ENCODE data around the gene TSPY8.
"Not testable (repeated sequence)": the region's sequence is repeated elsewhere in the genome, so short reads cannot be mapped to it uniquely, and the experiment has no call there.

Gene TSPY8, protein sequence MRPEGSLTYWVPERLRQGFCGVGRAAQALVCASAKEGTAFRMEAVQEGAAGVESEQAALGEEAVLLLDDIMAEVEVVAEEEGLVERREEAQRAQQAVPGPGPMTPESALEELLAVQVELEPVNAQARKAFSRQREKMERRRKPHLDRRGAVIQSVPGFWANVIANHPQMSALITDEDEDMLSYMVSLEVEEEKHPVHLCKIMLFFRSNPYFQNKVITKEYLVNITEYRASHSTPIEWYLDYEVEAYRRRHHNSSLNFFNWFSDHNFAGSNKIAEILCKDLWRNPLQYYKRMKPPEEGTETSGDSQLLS

DNA sequence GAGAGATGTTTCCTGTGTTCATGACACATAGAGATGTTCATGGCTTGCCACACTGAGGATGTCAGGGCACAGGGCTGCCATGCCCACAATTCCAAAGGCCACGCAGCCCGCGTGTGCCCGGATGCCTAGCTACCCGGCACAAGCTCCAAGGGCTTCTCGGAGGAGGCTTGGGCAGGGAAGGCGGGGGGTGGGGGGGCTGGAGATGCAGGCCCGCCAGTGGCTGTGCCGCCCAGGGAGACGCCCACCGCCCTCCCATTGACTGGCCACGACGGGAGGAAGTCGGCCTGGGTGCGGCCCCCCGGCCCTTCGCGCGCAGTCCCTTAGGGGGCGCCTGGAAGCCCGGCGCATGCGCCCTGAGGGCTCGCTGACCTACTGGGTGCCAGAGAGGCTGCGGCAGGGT lies at the start of gene TSPY8:
TSS of gene TSPY8 (plus strand) at position 301 of the 400 bp plus-strand sequence. CDS start at position 347, 46 bp downstream.
- ATAC-seq; H3K36me3 Mint-ChIP-seq; H3K4me1 Mint-ChIP-seq; H3K27ac Mint-ChIP-seq; DNase-seq (ENCODE audit: low spot score in 2 of 2); H3K4me3 Mint-ChIP-seq; H3K9me3 Mint-ChIP-seq: not testable (repeated sequence)

DNA sequence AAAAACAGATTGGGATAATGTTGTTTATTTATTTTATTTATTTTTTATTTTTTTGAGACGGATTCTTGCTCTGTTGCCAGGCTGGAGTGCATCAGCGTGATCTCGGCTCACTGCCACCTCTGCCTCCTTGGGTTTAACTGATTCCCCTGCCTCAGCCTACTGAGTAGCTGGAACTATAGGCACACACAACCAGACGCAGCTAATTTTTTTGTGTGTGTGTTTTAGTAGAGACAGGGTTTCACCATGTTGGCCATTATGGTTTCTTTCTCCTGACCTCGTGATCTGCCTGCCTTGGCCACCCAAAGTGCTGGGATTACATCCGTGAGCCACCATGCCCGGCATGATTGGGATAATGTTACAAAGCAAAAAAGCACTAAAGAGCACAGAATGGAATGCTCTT lies 36.6 kb upstream of the TSPY8 start:
- Mint-ChIP-seq H3K4me3 (no peak overlapping the region), H3K4me1 (no peaks in the 10 kb centered on the region), H3K27ac (no peak overlapping the region), H3K36me3 (no peaks in the 10 kb centered on the region), H3K9me3 (peaks cover 3% of the 10 kb centered on the region)
- ATAC-seq (no peak), DNase-seq (ENCODE audit: low spot score in 2 of 2) (no peak)

DNA sequence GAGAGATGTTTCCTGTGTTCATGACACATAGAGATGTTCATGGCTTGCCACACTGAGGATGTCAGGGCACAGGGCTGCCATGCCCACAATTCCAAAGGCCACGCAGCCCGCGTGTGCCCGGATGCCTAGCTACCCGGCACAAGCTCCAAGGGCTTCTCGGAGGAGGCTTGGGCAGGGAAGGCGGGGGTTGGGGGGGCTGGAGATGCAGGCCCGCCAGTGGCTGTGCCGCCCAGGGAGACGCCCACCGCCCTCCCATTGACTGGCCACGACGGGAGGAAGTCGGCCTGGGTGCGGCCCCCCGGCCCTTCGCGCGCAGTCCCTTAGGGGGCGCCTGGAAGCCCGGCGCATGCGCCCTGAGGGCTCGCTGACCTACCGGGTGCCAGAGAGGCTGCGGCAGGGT lies 20.4 kb upstream of the TSPY8 start, which contains the start of gene TSPY4:
TSS of gene TSPY4 (plus strand) at position 301 of the 400 bp plus-strand sequence. CDS start at position 347, 46 bp downstream.
- not testable (repeated sequence) for ATAC-seq; DNase-seq (ENCODE audit: low spot score in 2 of 2); H3K27ac Mint-ChIP-seq; H3K9me3 Mint-ChIP-seq; H3K4me3 Mint-ChIP-seq; H3K4me1 Mint-ChIP-seq; H3K36me3 Mint-ChIP-seq

DNA sequence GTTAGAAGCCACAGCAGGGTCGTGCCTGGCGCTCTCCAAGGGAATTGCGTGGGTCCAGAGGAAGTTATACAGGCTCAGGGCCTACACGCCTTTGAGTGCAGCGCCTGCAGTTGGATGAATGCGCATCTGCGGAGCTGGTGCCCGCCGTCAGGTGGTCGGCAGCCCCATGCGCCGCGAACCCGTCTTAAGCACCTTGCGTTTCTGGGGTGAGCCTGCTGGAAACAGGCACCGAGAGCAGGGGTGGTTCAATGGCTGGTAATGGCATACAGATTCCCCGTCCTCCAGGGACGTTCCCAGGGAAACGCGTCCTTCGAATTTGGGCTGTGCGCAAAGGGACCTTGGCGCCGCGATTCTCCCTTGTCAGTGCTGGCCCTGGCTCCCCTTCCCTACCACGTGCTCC lies 38.9 kb downstream of the TSPY8 start:
- not testable (repeated sequence) for H3K36me3 Mint-ChIP-seq; H3K27ac Mint-ChIP-seq; H3K4me1 Mint-ChIP-seq; DNase-seq (ENCODE audit: low spot score in 2 of 2); H3K9me3 Mint-ChIP-seq; ATAC-seq; H3K4me3 Mint-ChIP-seq

DNA sequence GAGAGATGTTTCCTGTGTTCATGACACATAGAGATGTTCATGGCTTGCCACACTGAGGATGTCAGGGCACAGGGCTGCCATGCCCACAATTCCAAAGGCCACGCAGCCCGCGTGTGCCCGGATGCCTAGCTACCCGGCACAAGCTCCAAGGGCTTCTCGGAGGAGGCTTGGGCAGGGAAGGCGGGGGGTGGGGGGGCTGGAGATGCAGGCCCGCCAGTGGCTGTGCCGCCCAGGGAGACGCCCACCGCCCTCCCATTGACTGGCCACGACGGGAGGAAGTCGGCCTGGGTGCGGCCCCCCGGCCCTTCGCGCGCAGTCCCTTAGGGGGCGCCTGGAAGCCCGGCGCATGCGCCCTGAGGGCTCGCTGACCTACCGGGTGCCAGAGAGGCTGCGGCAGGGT lies 40.5 kb downstream of the TSPY8 start, which contains the start of gene TSPY3:
TSS of gene TSPY3 (plus strand) at position 301 of the 400 bp plus-strand sequence. CDS start at position 347, 46 bp downstream.
- ATAC-seq; H3K36me3 Mint-ChIP-seq; H3K9me3 Mint-ChIP-seq; H3K27ac Mint-ChIP-seq; H3K4me1 Mint-ChIP-seq; H3K4me3 Mint-ChIP-seq; DNase-seq (ENCODE audit: low spot score in 2 of 2): not testable (repeated sequence)
